Measurements from ENCODE around the gene ZNF787. TPM values are rescaled to one million over a fixed set of nuclear protein-coding genes. Genes with fewer than 3 reads are reported as not detected.
A peak's percentile ranks its signal among the peaks of the same experiment; 100 is the strongest.

ZNF787 gene
- polyA plus RNA-seq, 2 of the 4 experiments (the other 2 are of a cell fraction): 12.5 to 35.1 TPM

GRCh38 chr19:56140583-56141416 lies 19.7 kb upstream of the ZNF787 start, which contains the start of gene ZNF444 (continued):
- TF ChIP-seq CHD2 (IDR thresholded peaks at IDR 0.05; ENCODE audit: low read length, partially characterized antibody): peak; percentile 69
- peak; percentile 79; the same call in 1 of the 2 replicates for TF ChIP-seq MYC (IDR thresholded peaks at IDR 0.05; ENCODE audit: borderline replicate concordance, low read length)
- peak; percentile 37 to 57; a peak in 3 of 5 replicates for TF ChIP-seq JUN (IDR thresholded peaks at IDR 0.05)
- no peak for TF ChIP-seq RNF2 (IDR thresholded peaks at IDR 0.05; ENCODE audit: borderline replicate concordance, low read depth)
- TF ChIP-seq SREBF2 (IDR thresholded peaks at IDR 0.05): no peak

GRCh38 chr19:56139847-56140582 lies 18.9 kb upstream of the ZNF787 start:
- DNase-seq (ENCODE audit: low read depth in 1 of 2, low spot score in 1 of 2): peak in 1 of 2 experiments; percentile 30
- H3K27ac ChIP-seq: peak overlapping the region; percentile 87 to 88
- ChIA-PET POLR2A (interaction anchor here (0.5 to 1.5 kb wide), 5 partner anchors 17 to 485 kb away, joined by 3 to 28 read pairs (median 3); partner anchors contain the start of genes U2AF2, ZNF787 and ZSCAN5A), CTCF (interaction anchor here (0.6 to 1.6 kb wide), 5 partner anchors 15 to 468 kb away, joined by 3 to 4 read pairs (median 3); no protein-coding TSS in a partner anchor)
- H3K4me3 ChIP-seq: peak overlapping the region; percentile 54
- no peaks in the 10 kb centered on the region for H3K9me3 ChIP-seq
- WGBS (ENCODE audit: missing lambda C conversion rate): 59% methylated on average over 19 of the region's 22 CpGs
- H3K4me1 ChIP-seq: peaks cover 22% of the 10 kb centered on the region; the same call in 2 of the 3 replicates
- H3K4me2 ChIP-seq: peak overlapping the region; percentile 79
- no peak for FAIRE-seq
- TF ChIP-seq BCL3 (IDR thresholded peaks at IDR 0.05): no peak
- no peak for TF ChIP-seq JUNB (IDR thresholded peaks at IDR 0.05)
- TF ChIP-seq NR3C1 (IDR thresholded peaks at IDR 0.05): no peak
- no peak for TF ChIP-seq ZSCAN20 (CRISPR knock-in tag; IDR thresholded peaks at IDR 0.05)
- no peak for TF ChIP-seq ZNF302 (CRISPR knock-in tag; IDR thresholded peaks at IDR 0.05)
- TF ChIP-seq EHF (CRISPR knock-in tag; IDR thresholded peaks at IDR 0.05): no peak
- no peak for TF ChIP-seq JUN (IDR thresholded peaks at IDR 0.05)
- TF ChIP-seq MAFK (IDR thresholded peaks at IDR 0.05; ENCODE audit: partially characterized antibody): no peak
- no peak for TF ChIP-seq HOXB5 (CRISPR knock-in tag; IDR thresholded peaks at IDR 0.05)
- TF ChIP-seq MAZ (IDR thresholded peaks at IDR 0.05; ENCODE audit: borderline replicate concordance, low read depth, low read length): no peak
- no peak for TF ChIP-seq POLR2AphosphoS2 (conservative IDR thresholded peaks at IDR 0.05; ENCODE audit: low read length)
- TF ChIP-seq ATOH8 (CRISPR knock-in tag; IDR thresholded peaks at IDR 0.05; ENCODE audit: low read depth): no peak
- TF ChIP-seq PBX3 (IDR thresholded peaks at IDR 0.05): no peak
- no peak for TF ChIP-seq EHMT2 (IDR thresholded peaks at IDR 0.05; ENCODE audit: low read depth)
- TF ChIP-seq RNF2 (IDR thresholded peaks at IDR 0.05; ENCODE audit: borderline replicate concordance, low read depth): no peak
- no peak for TF ChIP-seq ESRRA (IDR thresholded peaks at IDR 0.05; ENCODE audit: borderline replicate concordance, low read length)
- TF ChIP-seq TP53 (CRISPR knock-in tag; IDR thresholded peaks at IDR 0.05): no peak
- ATAC-seq: no peak

All from A549 (cell line).